Right lobe of liver (tissue), 6 donors: Measurements from ENCODE around the gene NR3C2. TPM values are rescaled to one million over a fixed set of nuclear protein-coding genes. Genes with fewer than 3 reads are reported as not detected.

Experiments used
- ATAC-seq, 4 donors: fragments of 200-7000 bp; cut with Tn5 transposase; one replicate each; pipeline ENCODE4 v1.9.1; 2020; ENCODE audit warnings: mild to moderate bottlenecking in 4 of 4, moderate library complexity in 4 of 4
- DNase-seq, 3 donors: peaks; one replicate each; pipeline ENCODE4 v3.0.0-alpha.2; 2020
- H3K27ac ChIP-seq, 3 donors: fragments of 200-600 bp; one replicate each; pipeline ENCODE4 v1.8.0; 2022
- H3K27me3 ChIP-seq, 2 donors: fragments of 200-600 bp; one replicate each; pipeline ENCODE4 v1.8.0; 2022
- H3K36me3 ChIP-seq, 4 donors: fragments of 200-600 bp; sonication (generic) in 1 of 4; one replicate each; pipeline versions ENCODE4 v1.5.1 to v1.8.0; 2017 to 2022; ENCODE audit warnings: control low read depth in 1 of 4
- H3K4me1 ChIP-seq, 4 donors: fragments of 200-600 bp; sonication (generic) in 1 of 4; one replicate each; pipeline versions ENCODE4 v1.5.1 to v1.8.0; 2017 to 2022; ENCODE audit warnings: control low read depth in 1 of 4
- H3K4me3 ChIP-seq, 3 donors: fragments of 200-600 bp; one replicate each; pipeline ENCODE4 v1.8.0; 2022
- H3K9me3 ChIP-seq, 4 donors: fragments of 200-600 bp; sonication (generic) in 1 of 4; one replicate each; pipeline versions ENCODE4 v1.5.1 to v1.8.0; 2017 to 2022; ENCODE audit warnings: control low read depth in 1 of 4
- CTCF ChIP-seq, 4 donors: fragments of 200-600 bp in 3 of 4; fragments of 450-650 bp in 1 of 4; IDR thresholded peaks; one replicate each; pipeline versions ENCODE4 v1.5.1 to v1.8.0; 2016 to 2022; ENCODE audit warnings: antibody characterized with exemption in 4 of 4, mild to moderate bottlenecking in 2 of 4
- POLR2A ChIP-seq: fragments of 450-650 bp; IDR thresholded peaks from one replicate; pipeline ENCODE4 v1.6.1; 2017; ENCODE audit warnings: antibody characterized with exemption, mild to moderate bottlenecking
- WGBS: methylation state at CpG from one replicate; pipeline ENCODE4 v1.1.6; 2018; ENCODE audit warnings: low coverage, low lambda C conversion rate; ENCODE audit not compliant: insufficient coverage; ENCODE audit errors: missing lambda C conversion rate; 5-methylcytosine and 5-hydroxymethylcytosine counted together
- intact Hi-C, 2 donors: fragments of 100-400 bp; cut with DNase I; formaldehyde crosslinking; loops; one replicate each; pipeline versions ENCODE4 v1.11.2 to v1.14.1; 2022
- total RNA-seq, 6 experiments: library from RNA; depleted of rRNA in 2 of 6; stranded (reverse); fragments of >200 nt in 2 of 6; fragmentation: NEBNext Ultra II Directional in 3 of 6; extraction: Animal tissue kit (Norgen Biotek cat#: 25700) in 3 of 6; gene quantifications; one replicate each; pipeline versions ENCODE4 v1.1.0 to v1.2.4, GENCODE V29; 2016 to 2023
- donor health status: DM: no; HTN: yes; CAD: no.
- donor health status: DM: no; HTN: no; CAD: no.
- donor health status: DM: no; HTN: no; CAD: no.
- donor health status: DM: no; HTN: yes; CAD: no.
- donor health status: DM: no; HTN: yes; CAD: no.

NR3C2 gene
- total RNA-seq, 6 experiments from 2014 or later = 4.8 to 15.9 (median 8.9) TPM

DNA sequence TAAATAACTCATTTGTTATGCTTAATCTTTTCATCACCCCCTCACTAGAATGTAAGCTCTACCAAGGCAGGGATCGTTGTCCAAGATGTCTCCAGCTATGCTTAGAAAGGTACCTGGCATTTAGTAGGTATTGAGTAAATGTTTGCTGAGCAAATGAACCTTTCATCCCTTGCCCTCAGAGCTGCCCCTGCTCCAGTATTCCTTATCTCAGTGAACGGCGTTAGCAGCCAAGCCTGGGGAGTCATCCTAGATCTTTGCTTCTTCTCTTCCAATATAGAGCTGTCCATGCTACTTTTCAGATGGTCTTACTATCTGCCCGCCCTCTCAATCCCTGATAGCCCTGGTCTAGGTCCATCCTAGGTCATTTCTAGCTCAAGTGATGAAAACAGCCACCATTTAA is 188.4 kb downstream of the NR3C2 start:
- Histone ChIP-seq H3K4me1 (peaks cover 0 to 30% (median 4%) of the 10 kb centered on the region in 4 donors), H3K4me3 (no peak overlapping the region), H3K27me3 (no peaks in the 10 kb centered on the region), H3K36me3 (no peaks in the 10 kb centered on the region), H3K27ac (no peak overlapping the region), H3K9me3 (no peaks in the 10 kb centered on the region)
- ATAC-seq = peak; percentile 96 to 99 (median 98)
- TF ChIP-seq POLR2A (no peak), CTCF (IDR thresholded peaks at IDR 0.05) (no peak)
- 21% methylated on average over 4 of the region's 4 CpGs for WGBS
- intact Hi-C loops = no loop called here
- peak; percentile 19 to 73 (median 61) for DNase-seq

GRCh38 chr4:148248824-148249223 is 193.4 kb downstream of the NR3C2 start:
- intact Hi-C loops = no loop called here
- DNase-seq = no peak
- H3K36me3 ChIP-seq = no peaks in the 10 kb centered on the region
- ATAC-seq = no peak
- H3K27ac ChIP-seq = no peak overlapping the region
- TF ChIP-seq CTCF (IDR thresholded peaks at IDR 0.05) = no peak
- no peak for TF ChIP-seq POLR2A
- WGBS = 80% methylated on average over 4 of the region's 4 CpGs
- no peak overlapping the region for H3K4me3 ChIP-seq
- H3K27me3 ChIP-seq = no peaks in the 10 kb centered on the region
- no peaks in the 10 kb centered on the region for H3K9me3 ChIP-seq
- H3K4me1 ChIP-seq = peaks cover 0 to 10% (median 0%) of the 10 kb centered on the region in 4 donors

DNA sequence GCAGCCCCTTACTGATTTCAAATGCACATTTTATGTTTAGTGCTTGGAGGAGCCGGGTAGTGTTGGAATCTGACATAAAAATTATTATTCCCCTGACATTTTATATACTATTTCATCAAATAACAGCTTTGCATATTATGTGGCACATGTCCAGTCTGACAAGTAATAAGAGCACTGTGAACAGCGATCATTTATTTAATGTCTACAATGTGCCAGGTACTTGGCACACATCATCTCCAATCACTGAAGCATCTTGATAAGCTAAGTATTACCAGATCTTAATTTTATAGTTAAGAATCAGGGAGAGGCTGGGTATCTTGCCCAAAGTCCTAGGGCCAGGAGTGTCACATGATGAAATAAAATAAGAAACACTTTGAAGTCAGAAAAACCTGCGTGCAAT is 197.2 kb downstream of the NR3C2 start:
- Histone ChIP-seq H3K4me1 (no peaks in the 10 kb centered on the region), H3K36me3 (no peaks in the 10 kb centered on the region), H3K27me3 (no peaks in the 10 kb centered on the region), H3K4me3 (no peak overlapping the region), H3K9me3 (no peaks in the 10 kb centered on the region), H3K27ac (no peak overlapping the region)
- TF ChIP-seq CTCF (IDR thresholded peaks at IDR 0.05) (no peak), POLR2A (no peak)
- ATAC-seq (no peak), DNase-seq (no peak)
- 53% methylated on average over 3 of the region's 3 CpGs for WGBS
- intact Hi-C loops = no loop called here

- intact Hi-C loops = no loop called here
- DNase-seq (no peak), ATAC-seq (no peak)
- Histone ChIP-seq H3K4me3 (no peak overlapping the region), H3K36me3 (no peaks in the 10 kb centered on the region), H3K27me3 (no peaks in the 10 kb centered on the region), H3K4me1 (no peaks in the 10 kb centered on the region), H3K9me3 (no peaks in the 10 kb centered on the region), H3K27ac (no peak overlapping the region)
- TF ChIP-seq POLR2A (no peak), CTCF (IDR thresholded peaks at IDR 0.05) (no peak)
- 80% methylated on average over 6 of the region's 6 CpGs for WGBS
Observed at GRCh38 chr4:148243837-148244236, 198.4 kb downstream of the NR3C2 start.

DNA sequence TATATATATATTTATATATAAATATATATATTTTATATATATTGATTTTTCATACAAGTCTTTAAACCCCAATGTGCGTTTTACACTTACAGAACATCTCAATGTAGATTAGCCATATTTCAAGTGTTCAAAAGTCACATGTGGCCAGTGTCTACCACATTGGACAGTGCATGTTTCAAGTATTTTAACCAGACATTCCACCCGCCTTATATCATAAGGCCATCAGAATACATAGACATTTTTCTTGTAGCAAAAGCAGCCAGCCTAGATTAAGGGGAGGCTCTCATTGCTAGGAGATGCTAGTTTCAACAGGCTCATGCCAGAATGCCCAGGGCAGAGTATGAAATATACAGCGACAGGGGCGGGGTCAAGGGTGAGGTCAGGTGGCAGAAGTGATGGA is 202.0 kb downstream of the NR3C2 start:
- TF ChIP-seq CTCF (IDR thresholded peaks at IDR 0.05) (no peak), POLR2A (no peak)
- peaks cover 0 to 8% (median 0%) of the 10 kb centered on the region in 4 donors for H3K4me1 ChIP-seq
- H3K9me3 ChIP-seq = no peaks in the 10 kb centered on the region
- no peaks in the 10 kb centered on the region for H3K36me3 ChIP-seq
- no peak for DNase-seq
- intact Hi-C loops = no loop called here
- ATAC-seq = no peak
- no peak overlapping the region for H3K4me3 ChIP-seq
- H3K27ac ChIP-seq = no peak overlapping the region
- WGBS = 100% methylated on average over 1 of the region's 4 CpGs
- H3K27me3 ChIP-seq = no peaks in the 10 kb centered on the region
